K562 (cell line): ENCODE measurements around the gene AHCYL1. TPM values are rescaled to one million over a fixed set of nuclear protein-coding genes. Genes with fewer than 3 reads are reported as not detected.
A peak's percentile ranks its signal among the peaks of the same experiment; 100 is the strongest.

Experiments used
- ATAC-seq: fragments of 200-7000 bp; cut with Tn5 transposase; 3 replicates; pipeline ENCODE4 v1.9.1; 2020; ENCODE audit warnings: moderate library complexity
- BruUV-seq: library from RNA; stranded (reverse); fragments of 400-500 nt; replicated peaks from 2 replicates; lab custom pipeline; 2021; lab: Mats Ljungman, UMichigan
- CTCF ChIA-PET: fragments of 300-600 bp; formaldehyde crosslinking; extraction: SDS; loops from one replicate; lab custom pipeline; 2021; ENCODE audit warnings: low intra/inter-chr PET ratio; lab: Yijun Ruan, JAX
- POLR2A ChIA-PET: fragments of 300-600, 350-650 bp; sonication (Branson Sonifier 250); formaldehyde crosslinking; extraction: SDS; loops from one replicate; lab custom pipeline; 2021; ENCODE audit warnings: antibody characterized with exemption, inconsistent platforms; lab: Yijun Ruan, JAX
- DNase-seq, 4 experiments: peaks; one replicate each; pipeline versions ENCODE4 v3.0.0 to v3.0.0-alpha.2; 2011 to 2018; ENCODE audit warnings: low spot score in 3 of 4, mixed read lengths in 3 of 4; ENCODE audit errors: extremely low read depth in 1 of 4
- FAIRE-seq: peaks from 2 replicates; lab custom pipeline; 2011; peaks lifted over from hg19 to GRCh38; lab: Jason Lieb, UNC
- H2AFZ ChIP-seq: 2 replicates; pipeline ENCODE4 v1.6.0; 2011; ENCODE audit warnings: low read depth, low read length, control low read depth, inconsistent platforms
- H3K27ac ChIP-seq: fragments of 200-600 bp; 3 replicates; pipeline ENCODE4 v1.8.0; 2011; ENCODE audit warnings: low read depth, mild to moderate bottlenecking, control low read depth, inconsistent platforms, low read length, moderate library complexity, mixed read lengths; ENCODE audit errors: extremely low read depth
- H3K27me3 ChIP-seq, 2 experiments: fragments of 300-600 bp in 1 of 2; 2 replicates in 1 of 2; 3 replicates in 1 of 2; pipeline versions ENCODE4 v1.6.0 to v1.8.0; 2011; ENCODE audit warnings: inconsistent platforms in 2 of 2, low read length in 2 of 2, mild to moderate bottlenecking in 1 of 2, mixed read lengths in 1 of 2, moderate library complexity in 1 of 2; ENCODE audit not compliant: control insufficient read depth in 2 of 2, insufficient read depth in 2 of 2
- H3K36me3 ChIP-seq: fragments of 300-600 bp; 3 replicates; pipeline ENCODE4 v1.8.0; 2011; ENCODE audit warnings: mild to moderate bottlenecking, low read length, inconsistent platforms; ENCODE audit not compliant: control insufficient read depth, insufficient read depth
- H3K4me1 ChIP-seq, 2 experiments: fragments of 200-600 bp in 1 of 2; replicated peaks in 1 of 2; 2 replicates in 1 of 2; 3 replicates in 1 of 2; pipeline versions ENCODE4 v1.5.1 to v1.8.0; 2011; ENCODE audit warnings: inconsistent platforms in 2 of 2, low read length in 2 of 2, mild to moderate bottlenecking in 1 of 2, mixed read lengths in 1 of 2, moderate library complexity in 1 of 2; ENCODE audit not compliant: control insufficient read depth in 2 of 2, insufficient read depth in 2 of 2
- H3K4me2 ChIP-seq: 2 replicates; pipeline ENCODE4 v1.6.1; 2011; ENCODE audit warnings: low read length, control low read depth, inconsistent platforms, mixed read lengths; ENCODE audit not compliant: insufficient read depth
- H3K4me3 ChIP-seq: fragments of 200-600 bp; sonication (generic), shearing (Covaris generic); 2 replicates; pipeline ENCODE4 v1.5.1; 2016; ENCODE audit warnings: control low read depth, inconsistent platforms
- H3K79me2 ChIP-seq: fragments of 200-600 bp; 3 replicates; pipeline ENCODE4 v1.8.0; 2011; ENCODE audit warnings: low read length, inconsistent platforms; ENCODE audit not compliant: control insufficient read depth, insufficient read depth
- H3K9ac ChIP-seq, 2 experiments: 2 replicates each; pipeline versions ENCODE4 v1.6.0 to v1.6.1; 2011; ENCODE audit warnings: low read depth in 2 of 2, low read length in 2 of 2, control low read depth in 1 of 2, inconsistent platforms in 1 of 2, mild to moderate bottlenecking in 1 of 2, mixed read lengths in 1 of 2; ENCODE audit not compliant: insufficient read depth in 1 of 2
- H3K9me1 ChIP-seq: one replicate; pipeline ENCODE4 v1.6.0; 2011; ENCODE audit warnings: inconsistent platforms, mild to moderate bottlenecking, low read length, moderate library complexity; ENCODE audit not compliant: control insufficient read depth, insufficient read depth
- H3K9me3 ChIP-seq: replicated peaks from 2 replicates; pipeline ENCODE4 v1.5.1; 2011; ENCODE audit warnings: low read depth, low read length, inconsistent platforms; ENCODE audit not compliant: control insufficient read depth, insufficient read depth
- H4K20me1 ChIP-seq: replicated peaks from 2 replicates; pipeline ENCODE4 v1.6.1; 2011; ENCODE audit warnings: low read length, inconsistent platforms, mixed read lengths; ENCODE audit not compliant: control insufficient read depth, insufficient read depth
- CEBPG ChIP-seq, 3 experiments: fragments of 200-800 bp in 1 of 3; sonication (Bioruptor generic) in 1 of 3; sonication (generic) in 1 of 3; formaldehyde crosslinking in 1 of 3; IDR thresholded peaks in 2 of 3; conservative IDR thresholded peaks in 1 of 3; 2 replicates each; pipeline versions ENCODE4 v1.6.1 to v1.8.0; 2016 to 2022; ENCODE audit warnings: missing compliant biosample characterization in 2 of 3, missing genetic modification characterization in 2 of 3, mild to moderate bottlenecking in 1 of 3, missing genetic modification reagents in 1 of 3
- HSF4 ChIP-seq: fragments of 250-450 bp; sonication (Bioruptor Pico); IDR thresholded peaks from 2 replicates; pipeline ENCODE4 v2.1.2; 2022; ENCODE audit warnings: mild to moderate bottlenecking, moderate library complexity, borderline replicate concordance
- WGBS: fragments of 100-300 bp; shearing (Covaris generic); methylation state at CpG from one replicate; pipeline ENCODE4 v1.1.6; 2016; ENCODE audit warnings: low coverage, mixed read lengths; ENCODE audit not compliant: insufficient coverage; ENCODE audit errors: missing lambda C conversion rate; 5-methylcytosine and 5-hydroxymethylcytosine counted together
- in situ Hi-C: fragments of 300-500 bp; cut with MboI; formaldehyde crosslinking; loops from 4 replicates; pipeline ENCODE4 v1.15.0; 2018; ENCODE audit warnings: inconsistent platforms, mixed read lengths
- intact Hi-C: fragments of 100-400 bp; cut with micrococcal nuclease; formaldehyde crosslinking; loops from 2 replicates; pipeline ENCODE4 v1.14.2; 2022
- polyA plus RNA-seq, 8 experiments: library from polyadenylated mRNA; depleted of rRNA in 4 of 8; stranded (reverse) in 5 of 8; unstranded in 3 of 8; fragments of >200 nt; fragmentation: Nextera tagmentation in 2 of 8; fragmentation: Illumina TruSeq in 1 of 8; extraction: Ambion mirVana in 2 of 8; extraction: Trizol in 1 of 8; gene quantifications; 2 replicates each; pipeline versions ENCODE4 v1.2.1 to v1.2.3, GENCODE V29; 2011 to 2014; ENCODE audit warnings: inconsistent platforms in 1 of 8, missing spikeins in 1 of 8
- total RNA-seq, 7 experiments: library from RNA; depleted of rRNA in 6 of 7; stranded (reverse); fragments of >200 nt in 6 of 7; fragmentation: Illumina TruSeq in 2 of 7; extraction: Trizol in 2 of 7; gene quantifications; 2 replicates each; pipeline versions ENCODE4 v1.2.1 to v1.2.3, GENCODE V29; 2011 to 2021; ENCODE audit warnings: low replicate concordance in 1 of 7
- TF ChIP-seq, protein P1 (sequence below), 2 experiments: fragments of 450-650 bp in 1 of 2; sonication (generic) in 1 of 2; formaldehyde crosslinking in 1 of 2; IDR thresholded peaks in 1 of 2; conservative IDR thresholded peaks in 1 of 2; 2 replicates each; pipeline versions ENCODE4 v1.6.1 to v1.8.1; 2016 to 2023; ENCODE audit warnings: mild to moderate bottlenecking in 2 of 2, moderate library complexity in 2 of 2, inconsistent platforms in 1 of 2, missing genetic modification reagents in 1 of 2

The AHCYL1 gene
- total and polyA plus RNA-seq, 9 of the 15 experiments (the other 6 are each of a cell fraction or from before 2014, with no cell fraction given), result 27.3 to 118 (median 44.5) TPM

DNA sequence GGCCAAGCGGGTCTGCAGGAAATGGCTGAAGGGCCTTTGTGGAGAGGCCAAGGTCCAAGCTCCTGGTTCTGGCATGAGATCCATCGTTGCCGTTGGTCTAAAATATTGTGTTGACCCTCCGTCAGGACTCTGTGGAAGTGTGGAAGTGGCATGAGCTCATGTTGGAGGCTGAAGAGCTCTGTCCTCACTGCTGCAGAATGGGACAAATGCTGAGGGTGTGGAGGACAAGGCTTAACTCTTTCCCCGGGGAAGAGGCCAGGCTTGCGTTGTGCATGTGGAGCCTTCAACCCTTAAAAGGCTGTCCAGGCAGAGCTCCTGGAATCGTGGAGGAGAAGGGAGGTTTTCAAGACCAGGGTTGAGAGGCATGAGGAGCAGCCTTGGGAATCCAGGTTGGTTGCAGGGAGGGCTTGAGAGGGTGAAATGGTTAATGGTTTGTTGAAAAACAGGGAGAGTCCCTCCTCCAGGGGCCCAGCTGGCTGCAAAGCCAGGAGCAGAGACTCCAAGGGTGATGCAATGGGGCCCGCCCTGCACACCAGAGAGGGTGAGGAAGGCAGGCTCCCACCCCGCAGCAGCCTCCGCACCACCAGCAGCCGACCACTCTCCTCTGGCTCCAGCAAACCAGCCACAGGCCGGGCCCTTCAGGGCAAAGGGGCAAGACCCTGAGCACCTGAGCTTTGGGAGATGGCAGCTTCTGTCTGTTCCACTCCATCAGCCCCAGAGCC lies 6.7 kb upstream of the AHCYL1 start:
- Histone ChIP-seq H3K79me2 (no peaks in the 10 kb centered on the region), H3K9me1 (no peaks in the 10 kb centered on the region), H3K9ac (no peak overlapping the region), H3K27me3 (no peaks in the 10 kb centered on the region), H2AFZ (peak overlapping the region; percentile 20; the same call in 1 of the 2 replicates), H3K36me3 (no peaks in the 10 kb centered on the region), H3K27ac (no peak overlapping the region; the same call in 2 of the 3 replicates), H3K4me3 (no peak overlapping the region), H3K4me1 (peaks cover 21 to 24% of the 10 kb centered on the region in 2 experiments), H3K9me3 (0 out of 2 replicates have a peak, but pooled peaks cover 3% of the 10 kb centered on the region), H3K4me2 (no peak overlapping the region), H4K20me1 (no peaks in the 10 kb centered on the region)
- ATAC-seq (no peak), FAIRE-seq (no peak), DNase-seq (no peak)
- TF ChIP-seq CEBPG (CRISPR knock-in tag; IDR thresholded peaks at IDR 0.05) (peak; percentile 68), CEBPG (tag; conservative IDR thresholded peaks at IDR 0.05 in 1 of 2, IDR thresholded peaks at IDR 0.05 in 1 of 2) (peak; percentile 47 to 52), HSF4 (CRISPR knock-in tag) (no peak)
- TF ChIP-seq, protein P1, sequence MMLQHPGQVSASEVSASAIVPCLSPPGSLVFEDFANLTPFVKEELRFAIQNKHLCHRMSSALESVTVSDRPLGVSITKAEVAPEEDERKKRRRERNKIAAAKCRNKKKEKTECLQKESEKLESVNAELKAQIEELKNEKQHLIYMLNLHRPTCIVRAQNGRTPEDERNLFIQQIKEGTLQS (IDR thresholded peaks at IDR 0.05), result peak; percentile 68
- TF ChIP-seq, protein P1 (CRISPR knock-in tag; conservative IDR thresholded peaks at IDR 0.05), result no peak
- CTCF ChIA-PET, result no interaction called here
- WGBS, result 74% methylated on average over 12 of the region's 12 CpGs
- no TSS peak for BruUV-seq
- POLR2A ChIA-PET, result interaction anchor here (0.6 to 2.1 kb wide), 5 partner anchors 10 to 493 kb away, joined by 3 to 10 read pairs (median 3); no protein-coding TSS in a partner anchor
- in situ Hi-C loops, result no loop called here
- intact Hi-C loops, result no loop called here
